AG09319 (cell line): ENCODE data around the gene CPSF4L.
A peak's percentile ranks its signal among the peaks of the same experiment; 100 is the strongest.

Experiments
- DNase-seq: peaks from one replicate; pipeline ENCODE4 v3.0.0-alpha.2; 2010; ENCODE audit warnings: low read depth; ENCODE audit errors: extremely low read depth
- TF ChIP-seq, protein P1 (sequence below): IDR thresholded peaks from 2 replicates; pipeline ENCODE4 v1.5.1; 2011; ENCODE audit warnings: low read depth, mild to moderate bottlenecking, inconsistent platforms, low read length, moderate library complexity

The CPSF4L gene

DNA sequence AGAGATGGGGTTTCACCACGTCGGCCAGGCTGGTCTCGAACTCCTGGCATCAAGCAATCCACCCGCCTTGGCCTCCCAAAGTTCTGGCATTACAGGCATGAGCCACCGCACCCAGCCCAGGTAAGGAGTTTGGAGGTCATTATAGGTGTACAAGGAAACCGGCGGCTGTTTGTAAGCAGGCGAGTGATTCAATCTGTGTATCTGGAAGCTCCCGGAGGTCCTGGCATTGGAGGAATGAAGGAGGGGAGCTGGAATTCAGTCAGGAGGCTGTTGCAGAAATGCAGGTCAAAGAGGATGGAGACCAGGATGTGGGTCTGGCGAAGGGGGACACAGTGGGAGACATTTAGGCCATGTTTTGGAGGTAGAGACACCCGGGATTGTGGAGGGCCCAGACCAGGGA lies 31.4 kb upstream of the CPSF4L start:
- DNase-seq: no peak
- TF ChIP-seq, protein P1, sequence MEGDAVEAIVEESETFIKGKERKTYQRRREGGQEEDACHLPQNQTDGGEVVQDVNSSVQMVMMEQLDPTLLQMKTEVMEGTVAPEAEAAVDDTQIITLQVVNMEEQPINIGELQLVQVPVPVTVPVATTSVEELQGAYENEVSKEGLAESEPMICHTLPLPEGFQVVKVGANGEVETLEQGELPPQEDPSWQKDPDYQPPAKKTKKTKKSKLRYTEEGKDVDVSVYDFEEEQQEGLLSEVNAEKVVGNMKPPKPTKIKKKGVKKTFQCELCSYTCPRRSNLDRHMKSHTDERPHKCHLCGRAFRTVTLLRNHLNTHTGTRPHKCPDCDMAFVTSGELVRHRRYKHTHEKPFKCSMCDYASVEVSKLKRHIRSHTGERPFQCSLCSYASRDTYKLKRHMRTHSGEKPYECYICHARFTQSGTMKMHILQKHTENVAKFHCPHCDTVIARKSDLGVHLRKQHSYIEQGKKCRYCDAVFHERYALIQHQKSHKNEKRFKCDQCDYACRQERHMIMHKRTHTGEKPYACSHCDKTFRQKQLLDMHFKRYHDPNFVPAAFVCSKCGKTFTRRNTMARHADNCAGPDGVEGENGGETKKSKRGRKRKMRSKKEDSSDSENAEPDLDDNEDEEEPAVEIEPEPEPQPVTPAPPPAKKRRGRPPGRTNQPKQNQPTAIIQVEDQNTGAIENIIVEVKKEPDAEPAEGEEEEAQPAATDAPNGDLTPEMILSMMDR: no peak

DNA sequence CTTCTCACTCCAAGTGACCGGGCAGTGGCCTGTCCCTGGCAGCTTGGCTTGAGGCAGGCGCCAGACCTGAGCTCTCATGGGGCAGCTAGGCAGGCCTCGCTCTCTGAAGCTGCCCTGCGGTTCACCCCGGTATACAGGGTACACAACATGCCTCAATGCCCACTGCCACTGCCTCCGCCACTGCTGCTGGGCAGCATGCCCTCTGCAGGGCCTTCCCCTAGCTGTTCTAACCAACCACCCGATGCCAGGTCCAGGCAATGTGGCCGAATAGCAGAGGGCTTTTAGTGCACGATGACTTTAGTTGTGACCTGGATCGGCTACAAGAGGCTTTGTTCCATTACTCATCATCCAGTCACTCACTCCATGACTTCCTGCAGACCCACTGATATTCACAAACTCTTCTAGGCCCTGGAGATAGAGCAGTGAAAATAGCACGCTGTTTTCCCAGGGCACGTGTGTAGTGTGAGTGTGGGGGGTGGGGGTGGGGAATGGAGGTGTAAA lies 30.4 kb upstream of the CPSF4L start:
- DNase-seq: no peak
- TF ChIP-seq, protein P1: no peak

DNA sequence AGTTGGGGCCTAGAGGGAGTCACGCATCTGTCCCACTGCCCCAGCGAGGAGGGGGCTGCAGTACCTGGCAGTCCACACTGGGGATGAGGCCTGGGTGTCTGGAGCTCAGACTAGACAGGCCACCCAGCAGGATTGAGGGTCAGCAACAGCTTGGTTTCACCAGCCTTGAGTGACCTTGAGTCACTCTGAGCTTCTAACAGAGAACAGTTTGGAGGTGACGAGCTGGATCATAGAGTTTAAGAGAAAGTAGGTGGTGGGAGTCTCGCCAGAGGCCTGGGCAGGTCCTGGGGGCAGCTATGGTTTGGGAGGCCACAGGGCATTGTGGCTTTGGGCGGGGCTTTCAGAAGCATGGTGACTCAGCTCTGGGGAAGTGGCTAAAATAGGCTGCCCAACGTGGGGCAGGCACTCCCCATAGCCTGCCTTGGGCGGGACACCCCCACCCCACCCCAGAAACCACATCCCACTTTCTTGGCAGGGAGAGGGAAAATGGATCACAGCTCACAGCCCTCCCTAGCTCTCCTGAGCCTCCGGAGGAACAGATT lies 29.7 kb upstream of the CPSF4L start:
- DNase-seq: peak; percentile 77
- TF ChIP-seq, protein P1: no peak

DNA sequence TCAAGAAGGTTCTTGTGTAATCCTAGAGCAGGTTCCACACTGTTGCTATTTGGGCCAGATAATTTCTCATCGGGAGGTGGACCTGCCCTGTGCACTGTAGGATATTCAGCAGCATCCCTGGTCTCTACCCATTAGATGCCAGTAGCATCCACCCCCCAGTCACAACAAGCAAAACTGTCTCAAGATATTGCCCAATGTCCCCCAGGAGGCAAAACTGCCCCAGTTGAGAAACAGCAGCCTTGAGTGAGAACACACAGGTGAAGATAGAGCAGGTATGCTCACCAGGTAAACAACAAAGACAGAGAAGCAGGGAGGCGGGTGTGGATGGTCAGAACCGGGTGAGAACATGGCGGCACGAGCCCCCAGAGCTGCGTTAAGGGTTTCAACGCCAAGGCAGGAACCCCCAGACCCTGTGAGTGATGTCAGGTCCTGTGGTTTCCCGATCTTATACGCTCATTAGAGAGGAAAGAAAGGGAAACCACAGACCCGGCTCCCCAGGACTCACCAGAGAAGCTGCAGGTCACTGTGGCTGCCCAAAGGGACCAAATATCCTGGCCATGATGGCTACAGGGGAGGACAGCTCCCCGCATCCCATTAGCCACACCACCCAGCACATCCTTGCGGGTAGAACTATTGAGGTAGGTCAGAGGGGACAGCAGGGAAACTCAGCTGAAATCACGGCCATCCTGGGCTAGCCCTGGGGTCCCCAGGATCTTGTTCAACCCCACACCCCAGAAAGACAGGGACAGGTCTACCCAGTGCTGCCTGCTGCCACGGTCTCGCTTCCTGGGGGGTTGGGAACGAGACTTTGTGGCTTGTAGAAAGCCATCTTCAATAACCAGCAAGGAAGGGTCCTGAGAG lies 28.9 kb upstream of the CPSF4L start:
- TF ChIP-seq, protein P1: no peak
- DNase-seq: no peak

DNA sequence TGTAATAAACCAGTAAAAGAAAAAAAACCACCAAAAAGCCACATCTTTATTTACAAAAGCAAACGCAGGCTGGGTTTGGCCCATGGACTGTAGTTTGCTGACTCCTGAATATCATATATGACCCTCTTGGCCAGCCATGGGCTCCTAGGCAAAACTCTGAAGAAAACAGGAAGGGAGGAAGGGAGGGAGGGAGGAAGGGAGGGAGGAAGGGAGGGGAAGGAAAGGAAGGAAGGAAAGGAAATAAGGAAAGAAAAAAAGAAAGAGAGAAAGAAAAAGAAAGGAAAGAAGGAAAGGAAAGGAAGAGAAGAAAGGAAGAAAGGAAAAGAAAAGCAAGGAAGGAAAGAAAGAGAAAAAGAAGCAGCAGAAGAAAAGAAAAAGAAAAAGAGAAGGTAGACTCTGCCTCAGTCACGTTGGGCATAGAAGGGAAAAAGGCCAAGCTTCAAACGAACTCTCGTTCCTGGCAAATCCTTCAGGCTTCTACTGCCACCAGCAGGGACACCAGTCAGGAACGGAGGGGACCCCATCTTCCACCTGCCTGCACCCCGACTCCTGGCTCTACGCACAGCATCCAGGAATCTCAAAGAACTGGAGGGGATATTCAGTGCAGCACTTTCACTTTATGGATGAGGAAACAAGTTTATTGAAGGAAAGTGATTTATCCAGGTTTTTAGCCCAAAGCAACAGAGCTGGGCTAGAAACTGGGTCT lies 28.0 kb upstream of the CPSF4L start:
- TF ChIP-seq, protein P1: no peak
- DNase-seq: no peak

DNA sequence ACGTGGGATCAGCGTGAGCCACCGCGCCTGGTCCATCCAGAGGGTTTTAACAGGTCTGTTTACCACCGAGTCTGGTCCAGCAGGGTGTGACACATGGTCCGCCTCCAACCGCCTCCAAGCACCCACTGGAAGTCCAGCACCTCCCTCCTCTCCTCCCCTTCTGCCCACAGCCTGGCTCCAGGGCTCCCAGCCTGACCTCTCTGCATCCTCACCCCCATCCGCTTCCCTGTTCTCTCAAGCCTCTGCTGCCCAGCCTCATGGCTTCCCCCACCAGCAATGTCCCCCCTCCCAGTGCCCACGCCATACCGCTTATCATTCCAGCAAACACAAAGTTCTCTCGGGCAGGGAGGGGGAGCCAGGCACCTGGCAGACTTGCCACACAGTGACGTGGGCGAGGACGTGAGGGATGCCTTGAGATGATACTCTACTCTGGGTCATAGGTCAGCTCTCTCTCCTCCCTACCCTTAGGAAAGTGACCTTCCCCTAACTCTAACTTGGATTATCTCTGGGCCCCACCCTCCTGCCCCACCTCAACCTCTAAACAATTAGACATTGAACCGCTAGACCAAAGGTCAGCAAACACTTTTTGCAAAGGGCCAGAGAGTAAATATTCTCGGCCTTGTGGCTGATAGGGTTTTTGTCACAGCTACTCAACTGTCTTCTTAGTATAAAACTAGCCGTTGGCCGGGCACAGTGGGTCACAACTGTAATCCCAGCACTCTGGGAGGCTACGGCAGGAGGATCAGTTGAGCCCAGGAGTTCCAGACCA lies 27.0 kb upstream of the CPSF4L start:
- TF ChIP-seq, protein P1: no peak
- DNase-seq: no peak
